ENCODE results near the gene SDHA. TPM values are rescaled to one million over a fixed set of nuclear protein-coding genes. Genes with fewer than 3 reads are reported as not detected.

Gene SDHA
- total and polyA plus RNA-seq, 2 of the 13 experiments (the other 11 are each of a cell fraction or from before 2014, with no cell fraction given) = 185 to 240 TPM

DNA sequence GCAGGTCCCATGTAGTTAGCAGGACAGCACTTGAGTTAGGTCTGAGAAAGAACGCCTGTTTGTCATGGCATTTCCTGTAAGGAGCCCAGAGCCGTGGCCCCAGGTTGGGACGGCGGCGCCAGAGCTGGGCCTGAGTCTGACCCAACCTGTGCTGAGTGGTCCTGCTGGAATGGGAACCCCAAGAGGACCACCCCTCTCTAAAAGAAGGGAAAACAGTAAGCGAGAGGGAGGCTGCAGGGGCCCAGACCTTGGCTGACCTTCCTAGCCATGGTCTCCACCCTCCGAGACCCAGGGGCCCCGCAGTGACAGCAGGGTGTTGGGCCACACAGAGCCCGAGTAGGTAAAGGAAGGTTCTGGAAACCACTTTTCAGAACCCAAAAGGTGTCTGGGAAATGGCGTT, 28.6 kb upstream of the SDHA start:
- no peaks in the 10 kb centered on the region for H3K79me2 ChIP-seq (ENCODE audit: insufficient read depth, low read length)
- FAIRE-seq = no peak
- intact Hi-C loops (cut with micrococcal nuclease; ENCODE audit: unreplicated experiment) = loop anchor here (2.0 kb wide), 1 partner anchor 29 kb away; the partner anchor contains the start of genes CCDC127 and SDHA
- no peaks in the 10 kb centered on the region for H3K36me3 ChIP-seq (replicated peaks in 1 of 2; ENCODE audit: control insufficient read depth in 1 of 2, insufficient read depth in 2 of 2, low read length in 2 of 2)
- H3K4me1 ChIP-seq (ENCODE audit: insufficient read depth, low read length) = peaks cover 23% of the 10 kb centered on the region
- TF ChIP-seq TCF12 (IDR thresholded peaks at IDR 0.05) (no peak), TCF12 (CRISPR knock-in tag; IDR thresholded peaks at IDR 0.05) (no peak), GABPB1 (CRISPR knock-in tag; IDR thresholded peaks at IDR 0.05) (no peak), KMT2B (CRISPR knock-in tag; IDR thresholded peaks at IDR 0.05) (no peak), ZNF619 (CRISPR knock-in tag; IDR thresholded peaks at IDR 0.05) (no peak), HNF4A (CRISPR knock-in tag; IDR thresholded peaks at IDR 0.05) (no peak), FOXA1 (IDR thresholded peaks at IDR 0.05) (no peak), FOXA1 (CRISPR knock-in tag; IDR thresholded peaks at IDR 0.05) (no peak)
- TF ChIP-seq, protein P1, sequence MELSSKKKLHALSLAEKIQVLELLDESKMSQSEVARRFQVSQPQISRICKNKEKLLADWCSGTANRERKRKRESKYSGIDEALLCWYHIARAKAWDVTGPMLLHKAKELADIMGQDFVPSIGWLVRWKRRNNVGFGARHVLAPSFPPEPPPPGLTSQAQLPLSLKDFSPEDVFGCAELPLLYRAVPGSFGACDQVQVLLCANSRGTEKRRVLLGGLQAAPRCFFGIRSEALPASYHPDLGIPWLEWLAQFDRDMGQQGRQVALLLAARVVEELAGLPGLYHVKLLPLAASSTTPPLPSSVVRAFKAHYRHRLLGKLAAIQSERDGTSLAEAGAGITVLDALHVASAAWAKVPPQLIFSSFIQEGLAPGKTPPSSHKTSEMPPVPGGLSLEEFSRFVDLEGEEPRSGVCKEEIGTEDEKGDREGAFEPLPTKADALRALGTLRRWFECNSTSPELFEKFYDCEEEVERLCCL (CRISPR knock-in tag; IDR thresholded peaks at IDR 0.05; ENCODE audit: borderline replicate concordance) = no peak
- H2AFZ ChIP-seq (ENCODE audit: low read length) = no peak overlapping the region
- peak; percentile 1; the same call in 1 of the 3 replicates for ATAC-seq
- CTCF ChIA-PET (ENCODE audit: low intra/inter-chr PET ratio, low total read pairs) = no interaction called here
- H3K9ac ChIP-seq (ENCODE audit: insufficient read depth, low read depth, low read length) = no peak overlapping the region
- no peak overlapping the region for H3K4me3 ChIP-seq (replicated peaks in 1 of 3; ENCODE audit: insufficient read depth in 1 of 3, low read depth in 2 of 3, low read length in 3 of 3)
- no peak overlapping the region for H3K4me2 ChIP-seq (ENCODE audit: low read depth, low read length)
- BruUV-seq (replicated peaks) = no TSS peak
- POLR2A ChIA-PET = no interaction called here
- H3K27me3 ChIP-seq (ENCODE audit: control insufficient read depth in 1 of 2, insufficient read depth in 2 of 2, low read length in 2 of 2) = peaks cover 0 to 15% of the 10 kb centered on the region in 2 experiments; a peak in 1 of 5 replicates
- no peak overlapping the region for H3K27ac ChIP-seq (ENCODE audit: extremely low read length, insufficient read depth, low read length)
- WGBS (ENCODE audit: low lambda C conversion rate) = 71% methylated on average over 9 of the region's 10 CpGs
- H3K9me3 ChIP-seq (ENCODE audit: low read length) = no peaks in the 10 kb centered on the region
- in situ Hi-C loops (cut with HindIII; ENCODE audit: extremely low pct_ligation_motif_present, low pct_unique_long_range_greater_than_20kb) = no loop called here
- DNase-seq (ENCODE audit: low spot score) = no peak
- H4K20me1 ChIP-seq (ENCODE audit: insufficient read depth, low read length) = no peaks in the 10 kb centered on the region

DNA sequence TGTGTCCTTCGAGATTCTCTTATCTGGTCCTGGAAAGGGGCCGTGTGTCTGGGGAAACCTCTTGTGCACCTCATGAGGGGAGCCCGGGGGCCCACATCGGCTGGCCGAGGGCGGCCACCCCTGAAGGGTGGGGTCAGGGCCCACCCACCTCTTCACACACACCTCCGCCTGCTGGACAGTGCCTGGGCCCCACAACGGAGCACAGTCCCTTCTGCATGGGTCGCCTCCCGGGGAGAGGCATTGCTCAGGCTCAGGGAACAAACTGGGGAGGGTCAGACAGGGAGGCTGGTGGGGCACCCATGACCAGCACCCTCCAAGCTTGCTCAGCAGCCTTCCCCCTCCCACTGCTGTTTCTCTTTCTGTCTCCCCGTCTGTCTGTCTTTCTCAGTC, 28.1 kb upstream of the SDHA start:
- H3K9me3 ChIP-seq (ENCODE audit: low read length) = no peaks in the 10 kb centered on the region
- DNase-seq (ENCODE audit: low spot score) = no peak
- ChIA-PET POLR2A (no interaction called here), CTCF (ENCODE audit: low intra/inter-chr PET ratio, low total read pairs) (no interaction called here)
- H3K27me3 ChIP-seq (ENCODE audit: control insufficient read depth in 1 of 2, insufficient read depth in 2 of 2, low read length in 2 of 2) = peaks cover 0 to 15% of the 10 kb centered on the region in 2 experiments; a peak in 1 of 5 replicates
- FAIRE-seq = no peak
- ATAC-seq = peak; percentile 18
- no peaks in the 10 kb centered on the region for H3K36me3 ChIP-seq (replicated peaks in 1 of 2; ENCODE audit: control insufficient read depth in 1 of 2, insufficient read depth in 2 of 2, low read length in 2 of 2)
- no peak overlapping the region; a peak in 1 of 6 replicates for H3K4me3 ChIP-seq (replicated peaks in 1 of 3; ENCODE audit: insufficient read depth in 1 of 3, low read depth in 2 of 3, low read length in 3 of 3)
- BruUV-seq (replicated peaks) = no TSS peak
- in situ Hi-C loops (cut with HindIII; ENCODE audit: extremely low pct_ligation_motif_present, low pct_unique_long_range_greater_than_20kb) = no loop called here
- H3K9ac ChIP-seq (ENCODE audit: insufficient read depth, low read depth, low read length) = no peak overlapping the region
- 16% methylated on average over 3 of the region's 11 CpGs for WGBS (ENCODE audit: low lambda C conversion rate)
- H3K79me2 ChIP-seq (ENCODE audit: insufficient read depth, low read length) = no peaks in the 10 kb centered on the region
- H4K20me1 ChIP-seq (ENCODE audit: insufficient read depth, low read length) = no peaks in the 10 kb centered on the region
- H3K4me1 ChIP-seq (ENCODE audit: insufficient read depth, low read length) = peaks cover 23% of the 10 kb centered on the region
- intact Hi-C loops (cut with micrococcal nuclease; ENCODE audit: unreplicated experiment) = loop anchor here (2.0 kb wide), 1 partner anchor 29 kb away; the partner anchor contains the start of genes CCDC127 and SDHA
- H2AFZ ChIP-seq (ENCODE audit: low read length) = no peak overlapping the region
- no peak overlapping the region for H3K27ac ChIP-seq (ENCODE audit: extremely low read length, insufficient read depth, low read length)
- no peak overlapping the region for H3K4me2 ChIP-seq (ENCODE audit: low read depth, low read length)
- TF ChIP-seq ZNF292 (CRISPR knock-in tag; IDR thresholded peaks at IDR 0.05; ENCODE audit: borderline replicate concordance, low read depth) (no peak), FOSL2 (CRISPR knock-in tag; IDR thresholded peaks at IDR 0.05) (no peak), MAFG (CRISPR knock-in tag; IDR thresholded peaks at IDR 0.05) (no peak), ZNF672 (CRISPR knock-in tag; IDR thresholded peaks at IDR 0.05) (no peak), ZNF17 (CRISPR knock-in tag; IDR thresholded peaks at IDR 0.05) (no peak), ZNF205 (CRISPR knock-in tag; IDR thresholded peaks at IDR 0.05) (no peak), MEF2D (CRISPR knock-in tag; IDR thresholded peaks at IDR 0.05) (no peak)
- TF ChIP-seq, protein P2, sequence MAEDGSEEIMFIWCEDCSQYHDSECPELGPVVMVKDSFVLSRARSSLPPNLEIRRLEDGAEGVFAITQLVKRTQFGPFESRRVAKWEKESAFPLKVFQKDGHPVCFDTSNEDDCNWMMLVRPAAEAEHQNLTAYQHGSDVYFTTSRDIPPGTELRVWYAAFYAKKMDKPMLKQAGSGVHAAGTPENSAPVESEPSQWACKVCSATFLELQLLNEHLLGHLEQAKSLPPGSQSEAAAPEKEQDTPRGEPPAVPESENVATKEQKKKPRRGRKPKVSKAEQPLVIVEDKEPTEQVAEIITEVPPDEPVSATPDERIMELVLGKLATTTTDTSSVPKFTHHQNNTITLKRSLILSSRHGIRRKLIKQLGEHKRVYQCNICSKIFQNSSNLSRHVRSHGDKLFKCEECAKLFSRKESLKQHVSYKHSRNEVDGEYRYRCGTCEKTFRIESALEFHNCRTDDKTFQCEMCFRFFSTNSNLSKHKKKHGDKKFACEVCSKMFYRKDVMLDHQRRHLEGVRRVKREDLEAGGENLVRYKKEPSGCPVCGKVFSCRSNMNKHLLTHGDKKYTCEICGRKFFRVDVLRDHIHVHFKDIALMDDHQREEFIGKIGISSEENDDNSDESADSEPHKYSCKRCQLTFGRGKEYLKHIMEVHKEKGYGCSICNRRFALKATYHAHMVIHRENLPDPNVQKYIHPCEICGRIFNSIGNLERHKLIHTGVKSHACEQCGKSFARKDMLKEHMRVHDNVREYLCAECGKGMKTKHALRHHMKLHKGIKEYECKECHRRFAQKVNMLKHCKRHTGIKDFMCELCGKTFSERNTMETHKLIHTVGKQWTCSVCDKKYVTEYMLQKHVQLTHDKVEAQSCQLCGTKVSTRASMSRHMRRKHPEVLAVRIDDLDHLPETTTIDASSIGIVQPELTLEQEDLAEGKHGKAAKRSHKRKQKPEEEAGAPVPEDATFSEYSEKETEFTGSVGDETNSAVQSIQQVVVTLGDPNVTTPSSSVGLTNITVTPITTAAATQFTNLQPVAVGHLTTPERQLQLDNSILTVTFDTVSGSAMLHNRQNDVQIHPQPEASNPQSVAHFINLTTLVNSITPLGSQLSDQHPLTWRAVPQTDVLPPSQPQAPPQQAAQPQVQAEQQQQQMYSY (CRISPR knock-in tag; IDR thresholded peaks at IDR 0.05) = no peak
